ENCODE data around the gene ATP8A1. TPM values are rescaled to one million over a fixed set of nuclear protein-coding genes. Genes with fewer than 3 reads are reported as not detected.
A peak's percentile ranks its signal among the peaks of the same experiment; 100 is the strongest.

ATP8A1 gene
- total and polyA plus RNA-seq, 2 of the 8 experiments (the other 6 are each of a cell fraction or from before 2014, with no cell fraction given) = 3.7 to 14.9 TPM

GRCh38 chr4:42642101-42642797 lies 14.7 kb downstream of the ATP8A1 start:
- no peak overlapping the region for H3K56ac ChIP-seq (replicated peaks; ENCODE audit: insufficient read length, low read depth, low read length)
- no peak overlapping the region for H3K9ac ChIP-seq (replicated peaks in 1 of 4; ENCODE audit: extremely low read depth in 1 of 4, low read depth in 3 of 4, low read length in 3 of 4)
- no peak overlapping the region for H2BK5ac ChIP-seq (ENCODE audit: low read depth, low read length)
- no peak overlapping the region for H3K27ac ChIP-seq (ENCODE audit: low read depth, low read length)
- DNase-seq (ENCODE audit: low read depth in 1 of 2, low spot score in 2 of 2) (no peak), FAIRE-seq (no peak)
- H3K36me3 ChIP-seq (ENCODE audit: control insufficient read depth in 2 of 4, insufficient read depth in 4 of 4, low read length in 3 of 4) = no peaks in the 10 kb centered on the region
- H2AFZ ChIP-seq (ENCODE audit: low read length) = no peak overlapping the region
- no peak overlapping the region for H3K14ac ChIP-seq (ENCODE audit: insufficient read length)
- peak overlapping the region; percentile 59 for H3K4ac ChIP-seq (replicated peaks; ENCODE audit: insufficient read length, low read depth, low read length)
- no peaks in the 10 kb centered on the region for H3K27me3 ChIP-seq (replicated peaks in 1 of 4; ENCODE audit: control insufficient read depth in 3 of 4, extremely low read depth in 1 of 4, insufficient read depth in 3 of 4, low read length in 3 of 4)
- H2BK120ac ChIP-seq (replicated peaks; ENCODE audit: low read depth, low read length) = no peak overlapping the region
- POLR2A ChIA-PET (ENCODE audit: partially characterized antibody) = no interaction called here
- CTCF ChIA-PET (ENCODE audit: partially characterized antibody) = interaction anchor here (0.7 to 0.8 kb wide), 2 partner anchors 126 to 175 kb away, joined by 3 to 4 read pairs; no protein-coding TSS in a partner anchor
- no peak overlapping the region for H2BK12ac ChIP-seq (ENCODE audit: low read depth, low read length)
- H3K23me2 ChIP-seq (ENCODE audit: low read depth, low read length) = no peaks in the 10 kb centered on the region
- no peak overlapping the region for H3K23ac ChIP-seq (ENCODE audit: insufficient read length)
- H2BK20ac ChIP-seq (ENCODE audit: low read length) = no peak overlapping the region
- H3K79me2 ChIP-seq (ENCODE audit: control insufficient read depth in 1 of 2, insufficient read depth in 2 of 2, low read length in 2 of 2) = peaks cover 0 to 13% of the 10 kb centered on the region in 2 experiments; a peak in 1 of 4 replicates
- WGBS, 2 experiments (ENCODE audit: extremely low coverage in 1 of 2, insufficient coverage in 1 of 2, insufficient read length in 1 of 2, insufficient replicate concordance in 2 of 2, low coverage in 1 of 2, low lambda C conversion rate in 2 of 2, missing lambda C conversion rate in 1 of 2) = 86% methylated on average over 7 of the region's 7 CpGs; no CpG with 5 or more reads in 1 of the 2 experiments
- no peak overlapping the region for H2BK15ac ChIP-seq (ENCODE audit: low read length)
- no peak overlapping the region for H4K5ac ChIP-seq (ENCODE audit: insufficient read length, low read depth, low read length)
- no peak overlapping the region for H2AK5ac ChIP-seq (ENCODE audit: low read depth, low read length)
- TF ChIP-seq TAF1 (IDR thresholded peaks at IDR 0.05; ENCODE audit: low read depth, low read length) = no peak
- TF ChIP-seq SP2 (IDR thresholded peaks at IDR 0.05; ENCODE audit: low read length) = no peak
- TF ChIP-seq NRF1 (IDR thresholded peaks at IDR 0.05; ENCODE audit: low read depth, low read length) = no peak
- H3K4me2 ChIP-seq (ENCODE audit: insufficient read depth in 1 of 2, low read depth in 2 of 2, low read length in 2 of 2) = no peak overlapping the region
- H4K20me1 ChIP-seq (replicated peaks in 1 of 2; ENCODE audit: control insufficient read depth in 1 of 2, insufficient read depth in 2 of 2, low read length in 2 of 2) = peaks cover 0 to 2% of the 10 kb centered on the region in 2 experiments
- no peak overlapping the region for H3K4me3 ChIP-seq (ENCODE audit: extremely low read depth in 1 of 4, insufficient read depth in 2 of 4, low read depth in 3 of 4, low read length in 4 of 4)
- no peaks in the 10 kb centered on the region for H3K79me1 ChIP-seq (ENCODE audit: low read depth, low read length)
- no peak overlapping the region for H3K18ac ChIP-seq (ENCODE audit: extremely low read depth, low read length)
- no peak overlapping the region for H4K8ac ChIP-seq (ENCODE audit: extremely low read depth, insufficient read depth, low read length)
- no peak overlapping the region for H4K91ac ChIP-seq (replicated peaks; ENCODE audit: insufficient read length, low read length)
- peaks cover 0 to 2% (median 0%) of the 10 kb centered on the region in 4 experiments; a peak in 1 of 7 replicates for H3K4me1 ChIP-seq (replicated peaks in 1 of 4; ENCODE audit: control insufficient read depth in 3 of 4, insufficient read depth in 4 of 4, low read length in 3 of 4)
- no peaks in the 10 kb centered on the region for H3K9me3 ChIP-seq (ENCODE audit: insufficient read depth in 2 of 2, low read depth in 1 of 2, low read length in 1 of 2)
